Left lung (tissue), 10 donors: ENCODE results near the gene LYRM2. TPM values are rescaled to one million over a fixed set of nuclear protein-coding genes. Genes with fewer than 3 reads are reported as not detected.
"Not testable (repeated sequence)": the region's sequence is repeated elsewhere in the genome, so short reads cannot be mapped to it uniquely, and the experiment has no call there.

Experiments used
- ATAC-seq: fragments of 200-7000 bp; cut with Tn5 transposase; one replicate; pipeline ENCODE4 v1.9.1; 2020; ENCODE audit warnings: moderate library complexity
- DNase-seq, 4 donors: peaks; one replicate each; pipeline ENCODE4 v3.0.0-alpha.2; 2013 to 2020
- H3K27ac ChIP-seq, 2 donors: fragments of 200-600 bp; sonication (generic) in 1 of 2; one replicate each; pipeline versions ENCODE4 v1.5.0 to v1.8.0; 2020 to 2021
- H3K27me3 ChIP-seq, 2 donors: fragments of 200-600 bp; sonication (generic) in 1 of 2; one replicate each; pipeline versions ENCODE4 v1.5.0 to v1.8.0; 2020 to 2021
- H3K36me3 ChIP-seq, 2 donors: fragments of 200-600 bp; sonication (generic) in 1 of 2; one replicate each; pipeline versions ENCODE4 v1.5.0 to v1.8.0; 2020 to 2021
- H3K4me1 ChIP-seq, 2 donors: fragments of 200-600 bp; one replicate each; pipeline ENCODE4 v1.8.0; 2021
- H3K4me3 ChIP-seq, 2 donors: fragments of 200-600 bp; sonication (generic) in 1 of 2; one replicate each; pipeline versions ENCODE4 v1.5.0 to v1.8.0; 2020 to 2021; ENCODE audit warnings: mild to moderate bottlenecking in 1 of 2
- H3K9me3 ChIP-seq, 2 donors: fragments of 200-600 bp; sonication (generic) in 1 of 2; one replicate each; pipeline versions ENCODE4 v1.5.0 to v1.8.0; 2020 to 2021
- intact Hi-C, 2 donors: fragments of 100-400 bp; cut with DNase I; formaldehyde crosslinking; loops; one replicate each; pipeline versions ENCODE4 v1.11.2 to v1.14.2; 2022
- polyA plus RNA-seq, 6 donors: library from polyadenylated mRNA; unstranded; fragments of 120-200 nt; gene quantifications; one replicate each; pipeline ENCODE4 v1.2.1, GENCODE V29; 2013; ENCODE audit not compliant: insufficient read length in 6 of 6
- total RNA-seq, 2 donors: library from RNA; stranded (reverse); fragmentation: NEBNext Ultra II Directional; extraction: Animal tissue kit (Norgen Biotek cat#: 25700); gene quantifications; one replicate each; pipeline ENCODE4 v1.2.1, GENCODE V29; 2021
- TF ChIP-seq, protein P1 (sequence below), 2 donors: fragments of 200-600 bp; sonication (generic) in 1 of 2; IDR thresholded peaks; one replicate each; pipeline versions ENCODE4 v1.5.0 to v1.8.0; 2021; ENCODE audit warnings: antibody characterized with exemption in 2 of 2
- donor health status: DM: no; HTN: yes; CAD: no.
- donor health status: DM: no; HTN: no; CAD: no.

LYRM2 gene
- total and polyA plus RNA-seq, 8 donors: 34.4 to 46.4 (median 41.8) TPM

DNA sequence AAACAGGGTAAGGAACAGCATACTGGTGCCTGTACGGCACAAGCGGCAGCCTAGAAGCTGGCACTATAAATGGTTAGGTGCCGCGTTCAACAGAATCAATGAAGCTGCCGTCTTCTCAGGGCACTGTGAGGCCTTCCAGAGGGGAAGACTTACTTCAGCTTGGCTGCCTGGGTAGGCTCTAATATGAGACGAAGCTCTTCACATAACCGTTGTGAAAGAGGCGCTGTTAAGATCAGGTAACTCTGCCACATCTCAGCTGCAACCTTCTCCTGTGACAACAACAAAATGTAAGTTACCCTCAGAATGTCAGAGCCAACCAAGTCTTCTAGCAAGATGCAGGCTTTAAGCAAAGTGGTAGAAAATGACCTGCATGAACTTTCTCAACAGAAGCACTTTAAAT, 12.0 kb upstream of the LYRM2 start:
- no peaks in the 10 kb centered on the region for H3K27me3 ChIP-seq
- H3K4me3 ChIP-seq: no peak overlapping the region
- peaks cover 0 to 95% of the 10 kb centered on the region in 2 donors for H3K36me3 ChIP-seq
- ATAC-seq: no peak
- no peak overlapping the region for H3K27ac ChIP-seq
- TF ChIP-seq, protein P1, sequence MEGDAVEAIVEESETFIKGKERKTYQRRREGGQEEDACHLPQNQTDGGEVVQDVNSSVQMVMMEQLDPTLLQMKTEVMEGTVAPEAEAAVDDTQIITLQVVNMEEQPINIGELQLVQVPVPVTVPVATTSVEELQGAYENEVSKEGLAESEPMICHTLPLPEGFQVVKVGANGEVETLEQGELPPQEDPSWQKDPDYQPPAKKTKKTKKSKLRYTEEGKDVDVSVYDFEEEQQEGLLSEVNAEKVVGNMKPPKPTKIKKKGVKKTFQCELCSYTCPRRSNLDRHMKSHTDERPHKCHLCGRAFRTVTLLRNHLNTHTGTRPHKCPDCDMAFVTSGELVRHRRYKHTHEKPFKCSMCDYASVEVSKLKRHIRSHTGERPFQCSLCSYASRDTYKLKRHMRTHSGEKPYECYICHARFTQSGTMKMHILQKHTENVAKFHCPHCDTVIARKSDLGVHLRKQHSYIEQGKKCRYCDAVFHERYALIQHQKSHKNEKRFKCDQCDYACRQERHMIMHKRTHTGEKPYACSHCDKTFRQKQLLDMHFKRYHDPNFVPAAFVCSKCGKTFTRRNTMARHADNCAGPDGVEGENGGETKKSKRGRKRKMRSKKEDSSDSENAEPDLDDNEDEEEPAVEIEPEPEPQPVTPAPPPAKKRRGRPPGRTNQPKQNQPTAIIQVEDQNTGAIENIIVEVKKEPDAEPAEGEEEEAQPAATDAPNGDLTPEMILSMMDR (IDR thresholded peaks at IDR 0.05): no peak
- no peaks in the 10 kb centered on the region for H3K9me3 ChIP-seq
- no peak for DNase-seq
- intact Hi-C loops: no loop called here
- H3K4me1 ChIP-seq: no peaks in the 10 kb centered on the region

DNA sequence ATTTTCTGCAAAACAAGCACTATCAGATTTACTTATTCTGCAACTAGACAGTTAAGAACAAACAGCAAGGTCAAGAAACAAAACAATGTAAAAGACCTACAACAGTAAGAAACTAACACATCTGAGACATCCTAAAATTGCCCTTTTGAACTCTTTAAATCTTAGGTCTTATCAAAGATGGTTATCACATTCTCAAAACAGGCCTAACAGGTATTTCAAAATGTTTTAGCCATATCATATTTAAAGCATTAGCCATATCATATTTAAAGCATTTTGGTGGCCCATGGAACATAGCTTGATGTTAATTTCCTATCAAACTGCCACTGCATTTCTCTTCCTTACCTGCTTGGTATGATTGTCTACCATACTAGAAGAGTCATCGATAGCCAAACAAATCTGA, 11.1 kb upstream of the LYRM2 start:
- DNase-seq (no peak), ATAC-seq (no peak)
- TF ChIP-seq, protein P1 (IDR thresholded peaks at IDR 0.05): no peak
- Histone ChIP-seq H3K27ac (no peak overlapping the region), H3K4me1 (no peaks in the 10 kb centered on the region), H3K4me3 (no peak overlapping the region), H3K27me3 (no peaks in the 10 kb centered on the region), H3K9me3 (no peaks in the 10 kb centered on the region), H3K36me3 (peaks cover 0 to 91% of the 10 kb centered on the region in 2 donors)
- intact Hi-C loops: no loop called here

DNA sequence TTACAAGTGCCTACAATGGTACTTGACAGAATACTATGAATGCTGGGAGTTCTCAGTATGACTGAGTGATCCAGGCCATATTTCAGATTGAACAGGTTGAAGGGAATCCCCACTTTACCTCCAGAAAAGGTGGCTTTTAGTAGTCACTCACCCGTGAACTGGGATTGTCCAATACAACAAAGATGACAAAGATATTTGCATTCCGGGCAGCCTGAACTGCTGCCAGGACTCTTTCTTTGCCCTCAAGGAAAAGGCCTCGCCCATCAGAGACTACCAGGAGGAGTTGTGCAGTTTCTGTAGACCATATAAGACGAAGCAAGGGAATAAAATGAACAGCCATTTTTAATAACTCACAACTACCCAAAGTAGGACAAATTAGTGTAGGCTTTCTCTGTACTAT, 6.3 kb upstream of the LYRM2 start:
- Histone ChIP-seq H3K4me1 (no peaks in the 10 kb centered on the region), H3K27me3 (no peaks in the 10 kb centered on the region), H3K27ac (no peak overlapping the region), H3K4me3 (no peak overlapping the region), H3K36me3 (peaks cover 0 to 69% of the 10 kb centered on the region in 2 donors), H3K9me3 (no peaks in the 10 kb centered on the region)
- no peak for ATAC-seq
- TF ChIP-seq, protein P1 (IDR thresholded peaks at IDR 0.05): no peak
- intact Hi-C loops: no loop called here
- no peak for DNase-seq

DNA sequence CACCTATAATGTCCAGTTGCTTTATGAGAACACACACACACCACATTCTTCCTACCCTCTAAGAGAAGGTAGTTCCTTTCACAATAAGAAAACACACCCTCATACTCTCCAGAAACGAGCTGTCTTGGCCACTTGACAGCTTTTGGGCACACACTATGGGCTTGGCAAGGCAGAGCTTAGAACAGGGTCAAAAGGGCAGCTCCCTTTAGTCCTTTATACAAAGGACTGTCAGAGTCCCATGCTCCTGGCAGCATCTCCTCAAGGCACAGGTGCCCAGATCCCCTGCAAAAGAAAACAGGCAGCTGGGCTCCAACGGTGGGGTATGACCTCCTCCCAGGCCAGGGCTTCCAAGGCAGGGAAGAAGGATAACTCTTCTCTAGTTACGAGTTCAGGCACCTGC, 4.9 kb upstream of the LYRM2 start:
- ATAC-seq: peak; percentile 20
- no peak overlapping the region for H3K27ac ChIP-seq
- TF ChIP-seq, protein P1 (IDR thresholded peaks at IDR 0.05): no peak

DNA sequence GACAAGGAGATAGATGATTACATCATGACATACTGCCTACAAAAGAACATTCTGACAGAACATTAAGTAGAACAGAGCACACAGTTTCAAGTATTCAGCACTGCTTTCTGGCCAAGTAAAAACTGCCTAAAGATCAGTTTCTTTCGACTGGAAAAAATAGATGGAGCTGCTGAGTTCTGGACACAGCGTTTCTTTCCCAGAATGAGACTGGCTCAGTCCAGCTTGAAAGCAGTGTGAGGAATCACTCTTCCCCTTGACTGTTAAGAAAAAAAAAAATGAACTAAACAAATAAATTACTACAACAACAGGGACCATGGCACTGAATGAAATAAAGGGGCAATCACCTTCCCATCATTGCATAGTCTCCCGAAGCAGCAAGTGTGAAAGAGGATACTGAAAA, 4.4 kb upstream of the LYRM2 start:
- TF ChIP-seq, protein P1 (IDR thresholded peaks at IDR 0.05): no peak
- no peak overlapping the region for H3K27ac ChIP-seq
- no peak for DNase-seq
- H3K27me3 ChIP-seq: no peaks in the 10 kb centered on the region
- no peaks in the 10 kb centered on the region for H3K9me3 ChIP-seq
- H3K4me3 ChIP-seq: no peak overlapping the region
- no peak for ATAC-seq
- intact Hi-C loops: no loop called here
- H3K4me1 ChIP-seq: peaks cover 4 to 10% of the 10 kb centered on the region in 2 donors
- H3K36me3 ChIP-seq: peaks cover 0 to 52% of the 10 kb centered on the region in 2 donors

More for the DNA sequence above, 4.9 kb upstream of the LYRM2 start:
- no peaks in the 10 kb centered on the region for H3K9me3 ChIP-seq
- peaks cover 4 to 7% of the 10 kb centered on the region in 2 donors for H3K4me1 ChIP-seq
- DNase-seq: no peak
- H3K36me3 ChIP-seq: peaks cover 0 to 57% of the 10 kb centered on the region in 2 donors
- intact Hi-C loops: no loop called here
- H3K27me3 ChIP-seq: no peaks in the 10 kb centered on the region
- no peak overlapping the region for H3K4me3 ChIP-seq

DNA sequence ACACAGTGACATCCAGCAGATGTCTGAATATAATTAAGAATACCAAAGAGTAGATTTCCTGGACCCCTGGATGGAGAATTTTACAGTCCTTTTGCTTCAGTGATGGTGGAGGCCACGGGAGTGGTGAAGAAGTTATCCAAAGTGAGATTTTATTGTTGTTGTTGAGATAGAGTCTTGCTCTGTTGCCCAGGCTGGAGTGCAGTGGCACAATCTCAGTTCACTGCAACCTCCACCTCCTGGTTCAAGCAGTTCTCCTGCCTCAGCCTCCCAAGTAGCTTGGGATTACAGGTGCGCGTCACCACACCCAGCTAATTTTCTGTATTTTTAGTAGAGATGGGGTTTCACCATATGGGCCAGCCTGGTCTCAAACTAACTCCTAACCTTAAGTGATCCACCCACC, 3.0 kb upstream of the LYRM2 start:
- intact Hi-C loops, H3K27me3 ChIP-seq, ATAC-seq, H3K4me3 ChIP-seq, DNase-seq, H3K9me3 ChIP-seq, H3K27ac ChIP-seq: not testable (repeated sequence)
- peaks cover 4 to 21% of the 10 kb centered on the region in 2 donors for H3K4me1 ChIP-seq
- peaks cover 0 to 41% of the 10 kb centered on the region in 2 donors for H3K36me3 ChIP-seq
